ENCODE results near the gene SLC1A7.

GRCh38 chr1:53069663-53070327 is 72.6 kb downstream of the SLC1A7 start:
- TF ChIP-seq, protein P1, sequence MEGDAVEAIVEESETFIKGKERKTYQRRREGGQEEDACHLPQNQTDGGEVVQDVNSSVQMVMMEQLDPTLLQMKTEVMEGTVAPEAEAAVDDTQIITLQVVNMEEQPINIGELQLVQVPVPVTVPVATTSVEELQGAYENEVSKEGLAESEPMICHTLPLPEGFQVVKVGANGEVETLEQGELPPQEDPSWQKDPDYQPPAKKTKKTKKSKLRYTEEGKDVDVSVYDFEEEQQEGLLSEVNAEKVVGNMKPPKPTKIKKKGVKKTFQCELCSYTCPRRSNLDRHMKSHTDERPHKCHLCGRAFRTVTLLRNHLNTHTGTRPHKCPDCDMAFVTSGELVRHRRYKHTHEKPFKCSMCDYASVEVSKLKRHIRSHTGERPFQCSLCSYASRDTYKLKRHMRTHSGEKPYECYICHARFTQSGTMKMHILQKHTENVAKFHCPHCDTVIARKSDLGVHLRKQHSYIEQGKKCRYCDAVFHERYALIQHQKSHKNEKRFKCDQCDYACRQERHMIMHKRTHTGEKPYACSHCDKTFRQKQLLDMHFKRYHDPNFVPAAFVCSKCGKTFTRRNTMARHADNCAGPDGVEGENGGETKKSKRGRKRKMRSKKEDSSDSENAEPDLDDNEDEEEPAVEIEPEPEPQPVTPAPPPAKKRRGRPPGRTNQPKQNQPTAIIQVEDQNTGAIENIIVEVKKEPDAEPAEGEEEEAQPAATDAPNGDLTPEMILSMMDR (IDR thresholded peaks at IDR 0.05; ENCODE audit: low read depth, low read length) = no peak
- TF ChIP-seq POLR2A (IDR thresholded peaks at IDR 0.05; ENCODE audit: extremely low read depth, insufficient read length) = no peak
- no peak for TF ChIP-seq MYC (IDR thresholded peaks at IDR 0.05; ENCODE audit: low read depth, low read length)

All from NB4 (cell line).